C1 segment of cervical spinal cord (tissue), 14 donors: ENCODE data around the gene JUP.

Experiments used
- DNase-seq, 14 donors: peaks; one replicate each; lab custom pipeline; 2025; lab: John Stamatoyannopoulos, UW

The JUP gene

GRCh38 chr17:41781404-41782110, 5.0 kb downstream of the JUP start:
- DNase-seq, result no peak

GRCh38 chr17:41779954-41780353, 6.6 kb downstream of the JUP start:
- DNase-seq, result no peak

- DNase-seq, result peak in 7 of 14 donors; percentile 20 to 78 (median 53)
Observed at GRCh38 chr17:41777574-41778188, 8.8 kb downstream of the JUP start.

- DNase-seq, result peak in 3 of 14 donors; percentile 53 to 59 (median 58)
Observed at GRCh38 chr17:41777157-41777573, 9.3 kb downstream of the JUP start.

GRCh38 chr17:41776262-41776900, 10.1 kb downstream of the JUP start:
- peak in 3 of 14 donors; percentile 28 to 41 (median 38) for DNase-seq

GRCh38 chr17:41775394-41776226, 10.9 kb downstream of the JUP start:
- DNase-seq, result peak in 10 of 14 donors; percentile 20 to 65 (median 57)

- DNase-seq, result no peak
Observed at GRCh38 chr17:41773731-41774193, 12.7 kb downstream of the JUP start.

- no peak for DNase-seq
Observed at GRCh38 chr17:41773190-41773588, 13.3 kb downstream of the JUP start.

- DNase-seq, result no peak
Observed at GRCh38 chr17:41772586-41773189, 13.8 kb downstream of the JUP start.

- DNase-seq, result no peak
Observed at GRCh38 chr17:41772218-41772585, 14.3 kb downstream of the JUP start.

GRCh38 chr17:41771389-41772206, 14.9 kb downstream of the JUP start:
- no peak for DNase-seq

GRCh38 chr17:41769985-41770384, 16.5 kb downstream of the JUP start:
- no peak for DNase-seq

- no peak for DNase-seq
Observed at GRCh38 chr17:41769346-41769862, 17.1 kb downstream of the JUP start.

- no peak for DNase-seq
Observed at GRCh38 chr17:41768682-41769288, 17.7 kb downstream of the JUP start.

- DNase-seq, result no peak
Observed at GRCh38 chr17:41767324-41768042, 19.0 kb downstream of the JUP start.

- no peak for DNase-seq
Observed at GRCh38 chr17:41766135-41766534, 20.4 kb downstream of the JUP start.

GRCh38 chr17:41763327-41763726, 23.2 kb downstream of the JUP start:
- DNase-seq, result no peak

GRCh38 chr17:41762841-41763240, 23.7 kb downstream of the JUP start:
- DNase-seq, result no peak

GRCh38 chr17:41762391-41762790, 24.1 kb downstream of the JUP start:
- DNase-seq, result no peak
